ENCODE measurements around the gene ERBIN.
"Not testable (repeated sequence)": the region's sequence is repeated elsewhere in the genome, so short reads cannot be mapped to it uniquely, and the experiment has no call there.

The ERBIN gene

DNA sequence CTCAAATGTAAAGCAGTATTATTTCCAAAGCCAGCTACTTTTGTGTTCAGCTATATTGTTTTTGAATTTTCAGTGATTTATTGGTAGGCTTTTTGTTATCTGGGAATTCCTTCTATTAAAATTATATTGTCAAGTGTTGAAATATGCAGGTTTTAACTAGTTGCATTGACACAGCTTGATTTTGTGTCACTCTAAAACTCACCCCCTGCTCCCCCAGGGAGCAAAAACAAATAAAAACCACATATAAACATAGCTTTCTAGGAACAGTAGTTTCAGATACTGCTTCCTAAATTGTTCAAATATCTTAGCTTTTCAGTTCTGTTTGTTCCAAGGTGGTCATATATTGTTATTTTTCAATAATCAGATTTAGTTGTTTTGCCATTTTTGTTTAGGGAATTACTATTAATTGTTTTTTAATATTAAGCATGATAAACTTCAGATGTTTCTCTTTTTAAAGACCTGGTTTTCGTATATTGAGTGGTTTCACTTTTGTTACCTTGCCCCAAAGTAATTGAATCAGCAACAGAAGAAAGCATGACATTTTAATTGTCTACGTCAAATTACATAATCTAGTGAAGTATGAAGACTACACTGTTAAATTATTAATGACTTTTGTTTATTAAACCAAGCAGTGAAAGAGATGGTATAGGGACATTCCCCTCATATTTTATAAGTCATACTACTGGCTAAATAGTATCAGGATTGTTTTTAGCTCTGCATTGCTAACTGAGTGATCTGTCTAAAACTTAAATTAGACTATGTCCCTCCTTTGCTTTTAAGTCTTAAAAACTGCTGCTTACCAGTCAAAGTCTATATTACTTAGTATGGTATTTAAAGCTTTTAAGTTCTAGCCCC is 43.4 kb downstream of the ERBIN start:
- no peak for DNase-seq

GRCh38 chr5:65970481-65971367 is 44.3 kb downstream of the ERBIN start:
- DNase-seq: no peak

GRCh38 chr5:65971643-65972042 is 45.3 kb downstream of the ERBIN start:
- no peak for DNase-seq

DNA sequence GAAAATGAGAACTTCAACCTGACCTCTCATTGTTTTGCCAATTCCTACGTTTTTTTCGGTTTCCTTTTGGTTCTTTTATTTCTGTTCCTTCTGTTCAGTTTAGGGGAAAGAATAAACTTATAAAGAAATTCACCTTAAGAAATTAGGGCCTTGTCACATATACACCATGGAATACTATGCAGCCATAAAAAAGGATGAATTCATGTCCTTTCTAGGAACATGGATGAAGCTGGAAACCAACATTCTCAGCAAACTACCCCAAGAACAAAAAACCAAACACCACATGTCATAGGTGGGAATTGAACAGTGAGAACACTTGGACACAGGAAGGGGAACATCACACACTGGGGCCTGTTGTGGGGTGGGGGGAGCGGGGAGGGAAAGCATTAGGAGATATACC is 46.5 kb downstream of the ERBIN start:
- not testable (repeated sequence) for DNase-seq

- DNase-seq: no peak
These were observed 51.9 kb downstream of the ERBIN start for GRCh38 chr5:65978251-65978650.

DNA sequence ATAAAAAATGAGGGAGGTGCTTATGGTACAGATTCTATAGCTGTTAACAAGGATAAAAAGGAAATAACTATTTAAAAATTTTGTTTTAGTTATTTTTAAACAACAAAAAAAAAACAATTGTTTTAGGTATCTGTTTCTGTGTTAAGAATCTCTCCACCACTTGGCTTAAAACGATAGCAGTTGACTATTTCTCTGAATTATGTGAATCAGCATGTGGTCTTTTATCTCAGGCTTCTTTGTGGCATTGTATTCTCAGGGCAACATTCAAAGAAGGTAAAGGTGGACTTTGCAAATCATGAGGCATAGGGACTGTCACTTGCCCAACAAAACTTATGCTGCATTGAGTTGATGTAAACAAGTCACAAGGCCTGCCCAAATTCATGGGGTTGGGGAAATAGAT is 55.2 kb downstream of the ERBIN start:
- DNase-seq: no peak

DNA sequence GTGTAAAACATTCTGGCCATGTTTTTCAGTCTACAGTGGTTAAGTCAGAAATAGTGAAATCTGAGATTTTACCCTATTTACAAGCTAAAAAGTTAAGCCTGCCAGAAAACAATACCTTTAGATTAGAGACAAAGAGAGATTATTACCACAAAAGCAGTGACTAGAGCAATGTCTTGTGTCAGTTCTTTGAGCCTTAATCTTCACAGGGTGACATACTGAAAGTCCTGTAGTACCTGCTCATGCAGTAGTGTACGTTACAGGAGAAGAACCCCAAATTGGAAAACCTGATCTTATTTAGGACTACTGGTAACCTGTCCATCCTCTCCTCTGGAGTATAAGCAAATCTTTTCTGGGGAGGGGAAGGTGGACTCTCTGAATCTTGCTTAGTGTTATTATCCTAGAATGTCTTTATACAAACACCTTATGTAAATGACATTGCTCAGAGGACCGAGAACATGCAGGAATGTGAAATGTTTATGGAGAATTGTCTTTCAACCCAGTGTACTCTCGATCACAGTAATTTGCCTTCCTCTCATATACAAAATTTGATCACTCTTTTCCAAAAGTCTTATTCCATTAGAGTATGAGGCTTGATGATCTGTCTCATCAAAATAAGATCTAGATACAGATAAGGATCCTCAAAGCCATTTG is 55.7 kb downstream of the ERBIN start:
- DNase-seq: no peak

- no peak for DNase-seq
These were observed 56.3 kb downstream of the ERBIN start for GRCh38 chr5:65982635-65983034.

DNA sequence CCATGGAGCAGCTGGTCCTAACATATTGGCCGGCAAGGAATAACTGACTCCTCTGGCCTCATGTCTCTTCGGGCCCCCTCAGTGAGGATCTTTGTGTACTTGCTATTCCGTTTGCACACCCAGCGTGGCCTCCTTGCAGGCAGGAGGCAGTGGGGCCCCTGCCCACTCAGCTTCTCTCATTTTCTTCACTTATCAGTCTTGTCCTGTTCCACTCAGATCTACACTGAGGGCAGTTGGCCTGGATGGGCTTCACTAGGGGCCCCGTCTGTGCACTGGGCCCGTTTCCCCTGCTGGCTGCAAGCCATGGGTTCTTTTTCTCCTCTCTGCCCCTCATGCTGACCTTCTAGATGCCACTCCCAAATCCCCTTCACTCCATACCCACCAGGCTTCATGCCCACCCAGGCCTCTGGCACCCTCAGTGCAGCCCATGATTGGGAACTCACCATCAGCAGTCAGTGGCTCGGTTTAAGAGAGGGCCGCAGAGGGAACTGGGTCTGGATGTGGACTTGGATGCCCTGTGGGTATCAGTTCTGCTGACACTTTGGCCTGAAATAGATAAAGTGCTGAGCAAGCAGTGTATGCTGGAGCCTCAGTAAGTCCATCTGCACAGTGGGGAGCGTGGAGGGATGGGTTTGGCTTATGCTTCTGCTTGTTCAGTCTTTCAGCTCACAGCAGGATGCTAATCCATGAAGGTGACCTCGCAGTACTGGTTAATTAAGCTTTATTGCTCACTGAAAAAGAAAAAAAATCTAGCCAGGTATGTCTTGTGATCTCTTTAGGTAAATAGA is 57.9 kb downstream of the ERBIN start:
- no peak for DNase-seq

DNA sequence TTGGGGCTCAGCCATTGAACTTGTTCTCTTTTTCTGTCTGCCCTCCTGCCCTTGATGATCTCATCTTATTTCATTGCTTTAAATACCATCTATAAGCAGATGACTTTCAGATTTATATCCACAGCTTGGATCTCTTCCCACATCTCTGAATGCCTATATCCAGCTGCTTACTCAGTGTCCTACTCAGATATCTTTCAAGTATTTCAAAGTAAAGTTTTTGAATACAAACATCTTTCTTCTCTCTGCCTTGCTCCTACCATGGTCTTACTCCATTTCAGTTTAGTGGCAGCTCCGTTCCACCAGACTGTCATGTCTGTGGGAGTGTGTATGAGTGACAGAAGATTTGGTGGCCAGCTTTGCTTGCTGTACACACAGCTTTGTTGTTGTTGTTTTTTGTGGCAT is 59.7 kb downstream of the ERBIN start:
- no peak for DNase-seq

- DNase-seq: no peak
These were observed 60.4 kb downstream of the ERBIN start for GRCh38 chr5:65986796-65987195.

- DNase-seq: no peak
These were observed 61.6 kb downstream of the ERBIN start for GRCh38 chr5:65987982-65988381.

- no peak for DNase-seq
These were observed 62.8 kb downstream of the ERBIN start for GRCh38 chr5:65989158-65989557.

DNA sequence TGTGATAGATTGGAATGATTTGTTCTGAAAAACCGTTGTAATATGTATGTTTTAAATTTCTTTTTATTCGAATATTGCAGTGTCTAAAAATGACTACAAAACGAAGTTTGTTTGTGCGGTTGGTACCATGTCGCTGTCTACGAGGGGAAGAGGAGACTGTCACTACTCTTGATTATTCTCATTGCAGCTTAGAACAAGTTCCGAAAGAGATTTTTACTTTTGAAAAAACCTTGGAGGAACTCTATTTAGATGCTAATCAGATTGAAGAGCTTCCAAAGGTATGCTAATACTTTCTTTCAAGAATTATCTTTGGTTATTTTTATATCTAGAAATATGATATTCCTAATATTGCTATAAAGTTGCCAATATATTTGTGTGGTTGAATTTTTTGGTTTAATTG is 66.3 kb downstream of the ERBIN start:
- no peak for DNase-seq

DNA sequence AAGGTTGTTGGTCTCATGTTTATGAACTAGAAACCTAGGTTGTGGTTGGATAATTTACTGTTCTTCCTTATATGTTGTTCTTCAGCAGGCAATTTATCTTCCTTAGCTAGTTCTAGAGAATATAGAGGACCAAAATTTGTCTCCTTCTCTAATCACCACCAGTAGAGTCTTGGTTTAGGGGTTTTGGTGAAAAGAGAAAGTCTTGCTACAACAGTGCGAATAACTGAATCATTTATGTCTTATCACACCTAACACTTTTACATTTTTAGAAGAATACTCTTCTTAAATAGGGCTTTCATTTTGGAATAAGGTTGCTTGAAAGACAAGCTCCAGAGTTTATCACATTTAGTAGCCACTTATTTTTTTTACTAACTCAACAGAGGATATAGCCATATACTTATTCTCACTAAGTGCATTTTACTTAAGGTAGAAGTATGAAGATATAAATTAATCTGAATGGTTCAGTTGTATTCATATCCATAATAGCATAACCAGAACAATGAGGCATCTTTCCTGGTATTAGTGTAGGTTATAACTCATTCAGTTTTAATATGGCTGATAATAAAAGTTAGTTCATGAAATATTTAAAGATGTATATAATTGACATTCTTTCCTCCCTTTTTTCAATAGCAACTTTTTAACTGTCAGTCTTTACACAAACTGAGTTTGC is 67.9 kb downstream of the ERBIN start:
- no peak for DNase-seq

DNA sequence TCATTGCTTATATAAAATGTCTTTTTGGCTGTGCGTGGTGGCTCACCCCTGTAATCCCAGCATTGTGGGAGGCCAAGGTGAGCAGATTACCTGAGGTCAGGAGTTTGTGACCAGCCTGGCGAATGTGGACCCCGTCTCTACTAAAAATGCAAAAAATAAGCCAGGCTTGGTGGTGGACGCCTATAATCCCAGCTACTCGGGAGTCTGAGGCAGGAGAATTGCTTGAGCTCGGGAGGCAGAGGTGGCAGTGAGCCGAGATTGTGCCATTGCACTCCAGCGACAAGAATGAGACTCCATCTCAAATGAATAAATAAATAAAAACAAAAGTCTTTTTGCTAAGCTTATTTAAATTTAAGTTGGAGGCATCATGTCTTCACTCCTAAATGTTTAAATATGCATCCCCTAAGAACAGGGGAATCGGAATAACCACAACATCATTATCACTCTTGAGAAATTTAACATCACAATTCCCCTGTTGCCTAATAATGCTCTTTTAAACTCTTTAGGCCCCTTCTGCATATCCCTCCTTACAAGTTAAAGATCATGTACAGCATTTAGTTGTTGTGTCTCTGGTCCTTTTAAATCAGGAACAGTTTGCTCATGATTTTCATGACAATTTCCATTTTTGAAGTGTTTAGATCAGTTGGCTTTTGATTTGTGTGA is 72.8 kb downstream of the ERBIN start:
- DNase-seq: no peak

DNA sequence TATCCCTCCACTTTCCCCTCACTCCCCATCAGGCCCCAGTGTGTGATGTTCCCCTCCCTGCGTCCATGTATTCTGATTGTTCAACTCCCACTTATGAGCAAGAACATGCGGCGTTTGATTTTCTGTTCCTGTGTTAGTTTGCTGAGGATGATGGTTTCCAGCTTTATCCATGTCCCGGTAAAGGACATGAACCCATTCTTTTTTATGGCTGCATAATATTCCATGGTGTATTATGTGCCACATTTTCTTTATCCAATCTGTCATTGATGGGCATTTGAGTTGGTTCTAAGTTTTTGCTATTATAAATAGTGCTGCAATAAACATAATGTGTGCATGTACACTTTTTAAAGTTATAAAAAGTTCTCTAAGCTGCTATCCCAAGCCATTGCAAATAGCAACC is 75.6 kb downstream of the ERBIN start:
- DNase-seq: no peak

- DNase-seq: no peak
These were observed 76.0 kb downstream of the ERBIN start for GRCh38 chr5:66002415-66002814.

DNA sequence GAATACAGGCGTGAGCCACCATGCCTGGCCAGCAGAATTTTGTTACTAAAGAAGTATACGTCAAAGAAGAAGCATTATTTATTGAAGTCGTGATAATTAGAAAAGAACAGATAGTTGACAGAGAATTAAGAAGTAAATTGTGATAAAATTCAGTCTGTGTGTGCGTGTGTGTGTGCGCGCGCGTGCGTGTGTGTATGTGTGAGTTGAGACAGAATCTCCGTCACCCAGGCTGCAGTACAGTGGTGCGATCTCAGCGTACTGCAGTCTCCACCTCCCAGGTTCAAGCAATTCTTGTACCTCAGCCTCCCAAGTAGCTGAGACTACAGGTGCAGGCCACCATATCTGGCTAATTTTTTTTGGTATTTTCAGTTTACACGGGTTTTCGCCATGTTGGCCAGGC is 77.8 kb downstream of the ERBIN start:
- DNase-seq: no peak

- no peak for DNase-seq
These were observed 82.9 kb downstream of the ERBIN start for GRCh38 chr5:66009277-66009676.

GRCh38 chr5:66010476-66010875 is 84.1 kb downstream of the ERBIN start:
- no peak for DNase-seq

DNA sequence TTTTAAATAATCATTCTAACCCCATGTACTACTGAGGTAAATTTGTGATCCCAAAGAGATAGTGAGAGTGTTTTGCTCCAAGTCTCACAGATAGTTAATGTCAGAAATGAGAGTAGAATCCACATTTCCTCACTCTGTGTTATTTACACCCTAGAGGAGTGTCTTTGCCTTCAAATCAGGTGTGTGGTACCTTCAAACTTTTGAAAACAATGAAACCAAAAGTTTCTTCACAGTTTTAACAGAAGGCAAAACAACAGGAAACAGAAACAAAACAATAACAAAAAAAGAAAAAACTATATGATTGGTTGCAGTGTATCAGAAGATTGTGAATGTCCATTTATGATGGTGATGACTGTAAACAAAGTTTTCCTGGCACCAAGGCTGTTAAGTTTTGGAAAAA is 85.9 kb downstream of the ERBIN start:
- DNase-seq: no peak

Measured in activated CD8-positive, alpha-beta memory T cell treated with anti-CD3 and anti-CD28 coated beads, Interleukin-2, amount 50 U/mL, for 48 hours (primary cell).